ENCODE data around the gene ACSS3.
"Not testable (repeated sequence)": the region's sequence is repeated elsewhere in the genome, so short reads cannot be mapped to it uniquely, and the experiment has no call there.

The ACSS3 gene, protein sequence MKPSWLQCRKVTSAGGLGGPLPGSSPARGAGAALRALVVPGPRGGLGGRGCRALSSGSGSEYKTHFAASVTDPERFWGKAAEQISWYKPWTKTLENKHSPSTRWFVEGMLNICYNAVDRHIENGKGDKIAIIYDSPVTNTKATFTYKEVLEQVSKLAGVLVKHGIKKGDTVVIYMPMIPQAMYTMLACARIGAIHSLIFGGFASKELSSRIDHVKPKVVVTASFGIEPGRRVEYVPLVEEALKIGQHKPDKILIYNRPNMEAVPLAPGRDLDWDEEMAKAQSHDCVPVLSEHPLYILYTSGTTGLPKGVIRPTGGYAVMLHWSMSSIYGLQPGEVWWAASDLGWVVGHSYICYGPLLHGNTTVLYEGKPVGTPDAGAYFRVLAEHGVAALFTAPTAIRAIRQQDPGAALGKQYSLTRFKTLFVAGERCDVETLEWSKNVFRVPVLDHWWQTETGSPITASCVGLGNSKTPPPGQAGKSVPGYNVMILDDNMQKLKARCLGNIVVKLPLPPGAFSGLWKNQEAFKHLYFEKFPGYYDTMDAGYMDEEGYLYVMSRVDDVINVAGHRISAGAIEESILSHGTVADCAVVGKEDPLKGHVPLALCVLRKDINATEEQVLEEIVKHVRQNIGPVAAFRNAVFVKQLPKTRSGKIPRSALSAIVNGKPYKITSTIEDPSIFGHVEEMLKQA

DNA sequence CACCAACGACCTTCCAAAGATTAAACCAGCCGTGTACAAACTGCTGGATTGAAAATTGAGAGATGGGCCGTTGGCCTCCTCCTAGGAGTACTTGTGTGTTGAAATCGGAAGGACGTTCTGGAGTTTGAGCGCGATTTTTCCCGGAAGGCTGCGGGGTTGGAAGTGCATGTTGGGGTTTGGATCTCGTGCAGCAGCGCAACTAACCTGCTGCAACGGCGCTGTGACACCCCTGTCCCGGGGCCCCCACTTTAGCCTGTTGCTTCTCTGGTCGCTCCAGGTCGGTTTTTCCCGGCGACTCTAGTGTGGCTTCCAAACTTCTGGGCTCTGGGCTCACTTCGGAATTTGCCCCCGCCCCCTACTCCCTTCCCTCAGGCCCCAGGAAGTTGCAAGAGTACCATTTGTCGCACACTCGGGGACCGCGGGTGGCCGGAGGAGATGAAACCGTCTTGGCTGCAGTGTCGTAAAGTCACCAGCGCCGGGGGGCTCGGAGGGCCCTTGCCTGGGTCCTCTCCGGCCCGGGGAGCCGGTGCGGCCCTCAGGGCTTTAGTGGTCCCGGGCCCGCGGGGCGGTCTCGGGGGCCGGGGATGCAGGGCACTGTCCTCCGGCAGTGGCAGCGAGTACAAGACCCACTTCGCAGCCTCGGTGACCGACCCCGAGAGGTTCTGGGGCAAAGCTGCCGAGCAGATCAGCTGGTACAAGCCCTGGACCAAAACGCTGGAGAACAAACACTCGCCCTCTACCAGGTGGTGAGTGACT lies at the start of gene ACSS3:
Gene ACSS3 (plus strand): TSS at position 394 of the 756 bp plus-strand sequence. CDS start 42 bp downstream, at position 436.
- no peak for DNase-seq

DNA sequence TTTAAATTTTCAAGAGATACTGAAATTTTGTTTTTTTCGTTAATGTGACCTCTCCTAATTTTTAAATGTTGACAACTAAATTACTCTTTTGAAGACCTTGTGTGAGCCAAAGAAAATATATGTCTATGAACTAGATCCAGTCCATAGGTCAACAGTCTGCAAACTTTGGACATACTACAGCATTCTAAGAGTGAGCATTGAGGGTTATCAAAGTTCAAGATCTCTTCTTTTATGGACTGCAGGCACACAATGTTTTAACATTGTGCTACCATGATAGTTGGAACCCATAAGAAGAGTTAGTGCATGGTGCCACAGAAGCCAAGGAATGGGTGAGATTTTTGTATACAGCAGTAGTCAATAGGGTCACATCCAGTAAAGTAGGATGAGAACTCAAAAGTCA lies 43.0 kb upstream of the ACSS3 start:
- DNase-seq = no peak

DNA sequence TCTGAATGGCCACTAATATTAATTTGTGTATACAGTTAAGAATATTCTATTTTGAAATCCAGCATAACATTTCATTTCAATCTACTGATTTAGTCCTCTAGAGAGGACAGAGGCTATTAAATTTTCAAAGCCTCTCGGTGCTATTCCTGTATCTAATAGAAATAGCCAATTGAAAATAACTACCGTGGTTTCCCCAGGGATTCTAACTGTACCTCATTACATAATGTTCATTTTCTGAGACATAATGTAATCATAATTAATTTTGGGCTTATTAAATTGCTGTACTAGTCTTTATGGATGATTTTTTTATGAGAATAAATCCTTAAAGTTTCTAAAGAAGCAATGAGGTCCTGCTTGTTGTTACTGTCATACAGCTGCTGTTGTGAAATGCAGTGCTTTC lies 38.6 kb upstream of the ACSS3 start:
- no peak for DNase-seq

DNA sequence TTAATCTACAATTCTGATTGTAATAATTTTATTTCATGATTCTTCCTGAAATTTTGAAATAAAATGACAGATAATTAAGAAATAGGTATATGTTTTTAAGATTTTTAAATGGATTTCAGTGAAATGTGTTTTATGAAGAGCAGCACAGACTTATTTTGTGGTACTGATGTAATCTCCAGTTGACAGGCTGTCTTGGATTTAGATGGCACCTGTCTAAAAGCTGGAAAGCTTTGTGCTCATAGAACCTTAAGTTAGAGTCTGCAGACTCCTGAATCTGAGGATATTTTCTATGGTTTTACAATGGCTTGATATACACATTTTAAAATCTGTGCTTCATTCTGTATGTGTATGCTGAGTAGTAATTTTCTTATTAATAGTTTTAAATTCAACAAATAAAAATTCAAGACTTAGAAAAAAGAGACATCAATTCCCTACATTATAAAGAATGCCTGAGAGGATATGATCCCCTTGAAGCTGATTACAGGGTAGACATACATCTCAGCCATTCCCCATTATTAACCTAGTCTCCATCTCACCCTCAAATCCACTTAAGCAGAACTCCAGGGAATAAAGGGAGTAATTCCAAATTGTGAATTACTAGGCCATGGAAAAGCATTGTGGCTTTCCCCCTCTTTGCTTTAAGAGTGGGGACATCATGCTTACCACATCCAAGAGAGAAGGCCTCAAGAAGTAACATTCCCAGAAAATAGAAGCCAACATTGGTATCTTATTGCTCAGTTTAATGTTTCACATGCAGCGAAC lies 33.7 kb upstream of the ACSS3 start:
- DNase-seq = no peak

DNA sequence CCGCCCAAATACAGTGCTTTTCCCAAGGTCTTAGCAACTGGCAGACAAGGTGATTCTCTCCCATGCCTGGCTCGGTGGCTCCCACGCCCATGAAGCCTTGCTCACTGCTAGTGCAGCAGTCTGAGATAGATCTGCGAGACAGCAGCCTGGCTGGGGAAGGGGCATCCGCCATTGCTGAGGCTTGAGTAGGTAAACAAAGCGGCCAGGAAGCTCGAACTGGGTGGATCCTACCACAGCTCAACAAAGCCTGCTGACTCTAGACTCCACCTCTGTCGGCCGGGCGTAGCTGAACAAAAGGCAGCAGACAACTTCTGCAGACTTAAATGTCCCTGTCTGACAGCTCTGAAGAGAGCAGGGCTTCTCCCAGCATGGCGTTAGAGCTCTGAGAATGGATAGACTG lies 12.9 kb upstream of the ACSS3 start:
- not testable (repeated sequence) for DNase-seq

DNA sequence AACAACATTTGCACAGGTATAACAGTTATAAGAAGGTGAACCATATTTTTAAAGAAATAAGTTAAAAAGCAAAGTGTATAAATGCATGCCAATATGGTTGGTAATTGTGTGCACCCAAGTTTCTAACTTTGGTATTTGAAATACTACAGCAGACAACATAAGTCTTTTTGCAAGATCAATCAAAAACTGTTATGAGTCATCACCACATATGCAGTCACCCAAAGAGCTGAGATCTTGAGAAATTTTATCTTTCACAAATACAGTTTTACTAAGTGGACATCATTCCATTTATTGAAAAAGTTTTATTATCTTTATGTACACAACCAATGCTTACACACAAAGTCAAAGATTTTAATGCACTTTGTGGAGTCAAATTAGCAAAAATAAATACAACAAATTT lies 7.0 kb upstream of the ACSS3 start:
- DNase-seq = no peak

DNA sequence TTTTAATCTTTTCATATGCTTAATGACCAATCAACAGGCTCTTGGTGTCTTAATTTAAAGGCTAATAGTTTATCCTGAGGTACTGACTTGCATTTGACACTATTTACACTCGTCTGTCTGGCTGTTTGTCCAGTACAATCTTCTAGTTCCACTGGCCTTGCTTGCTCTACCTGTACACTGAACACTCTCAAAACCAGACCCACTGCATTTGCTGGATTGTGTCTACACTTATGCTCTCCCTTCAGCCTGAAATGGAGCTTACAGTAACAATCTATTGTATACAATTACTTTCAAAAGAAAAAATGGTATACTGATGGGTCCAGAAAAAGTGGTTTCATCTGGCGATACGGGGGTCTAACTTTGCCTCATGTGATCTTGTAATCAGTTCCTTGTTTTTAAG lies 2.3 kb upstream of the ACSS3 start:
- no peak for DNase-seq

DNA sequence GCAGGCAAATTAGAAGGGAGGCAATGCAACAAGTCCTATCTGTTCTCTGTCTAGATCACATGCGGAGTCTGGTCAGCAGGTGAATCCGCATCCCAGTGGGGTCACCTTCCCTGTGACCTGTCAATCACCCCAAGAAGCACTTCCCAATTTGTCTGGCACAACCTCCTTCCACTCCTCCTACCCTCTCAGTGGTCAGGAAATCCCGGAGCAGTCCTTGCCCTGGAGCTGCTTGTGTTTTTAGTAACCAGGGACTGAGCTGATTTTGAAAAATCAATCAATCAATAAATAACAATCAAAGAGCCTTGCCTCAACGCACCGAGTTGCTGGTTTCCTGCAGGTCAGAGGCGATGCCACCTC lies 572 bp upstream of the ACSS3 start:
- DNase-seq = no peak

DNA sequence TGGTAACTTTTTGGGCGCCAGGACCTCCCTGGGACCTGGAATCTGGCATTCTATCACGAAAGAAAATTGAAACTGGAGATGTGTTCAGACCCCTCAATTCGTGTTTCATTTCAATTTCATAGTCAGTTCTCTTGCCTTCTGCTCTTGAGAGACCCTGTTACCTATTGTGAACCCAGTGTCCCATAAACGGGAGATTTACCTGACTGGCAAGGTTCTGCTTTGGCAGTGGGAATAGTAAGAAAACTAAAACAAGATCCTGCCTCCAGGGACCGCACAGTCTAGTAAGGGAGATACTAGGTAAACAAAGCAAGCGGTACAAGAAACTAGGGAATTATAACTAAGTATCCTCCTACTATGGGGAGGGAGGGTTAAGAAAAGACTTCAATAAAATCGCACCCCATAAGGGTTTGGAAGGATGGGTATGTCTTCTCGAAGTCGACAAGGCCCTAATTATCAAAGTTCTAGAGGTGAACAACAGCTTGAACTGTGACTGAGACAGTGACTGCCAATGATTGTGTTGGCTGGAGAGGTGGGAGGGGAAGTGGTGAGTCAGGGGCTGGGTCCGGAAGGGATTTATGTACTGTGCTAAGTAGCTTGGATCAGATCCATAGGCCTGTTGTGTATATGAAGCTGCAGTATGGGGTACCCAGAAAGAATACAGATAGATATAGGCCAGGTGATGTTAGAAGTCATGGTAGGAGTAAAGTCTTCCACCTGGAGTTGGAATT lies 754 bp downstream of the ACSS3 start:
- DNase-seq = no peak

DNA sequence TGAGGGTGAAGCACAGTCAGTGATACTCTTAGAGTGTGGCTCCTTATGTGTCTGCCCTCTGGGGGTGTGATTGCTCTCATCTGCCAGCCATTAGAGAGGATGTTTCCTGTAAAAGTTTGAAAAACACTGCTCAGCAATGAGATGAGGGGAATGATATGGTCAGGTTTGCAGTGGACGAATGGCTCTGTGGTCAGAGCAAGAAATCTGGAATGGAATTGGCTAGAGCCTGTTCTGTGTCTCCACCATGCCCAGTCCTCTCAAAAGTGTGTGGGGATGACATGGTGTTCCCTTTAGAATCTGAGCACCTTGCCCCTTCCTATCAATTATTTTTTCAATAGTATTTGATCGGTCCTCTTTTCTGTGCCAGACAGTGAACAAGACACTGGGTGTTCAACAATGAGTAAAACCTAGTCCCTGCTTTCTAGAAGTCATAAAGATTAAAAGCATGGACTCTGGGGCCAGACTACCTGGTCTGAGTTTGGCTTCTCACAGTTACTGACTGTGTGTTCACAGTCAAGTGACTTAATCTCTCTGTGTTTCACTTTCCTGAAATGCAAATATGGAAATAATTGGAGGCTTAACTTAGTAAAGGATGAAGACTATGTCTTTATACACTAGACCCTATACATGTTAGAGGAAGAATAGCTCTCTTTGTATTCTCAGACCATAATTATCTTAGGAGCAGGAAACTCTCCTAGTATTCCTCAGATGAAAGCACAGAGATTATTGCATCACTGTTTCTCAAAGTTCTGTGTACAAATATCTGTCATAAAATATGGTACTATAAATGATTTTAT lies 1.6 kb downstream of the ACSS3 start:
- no peak for DNase-seq

DNA sequence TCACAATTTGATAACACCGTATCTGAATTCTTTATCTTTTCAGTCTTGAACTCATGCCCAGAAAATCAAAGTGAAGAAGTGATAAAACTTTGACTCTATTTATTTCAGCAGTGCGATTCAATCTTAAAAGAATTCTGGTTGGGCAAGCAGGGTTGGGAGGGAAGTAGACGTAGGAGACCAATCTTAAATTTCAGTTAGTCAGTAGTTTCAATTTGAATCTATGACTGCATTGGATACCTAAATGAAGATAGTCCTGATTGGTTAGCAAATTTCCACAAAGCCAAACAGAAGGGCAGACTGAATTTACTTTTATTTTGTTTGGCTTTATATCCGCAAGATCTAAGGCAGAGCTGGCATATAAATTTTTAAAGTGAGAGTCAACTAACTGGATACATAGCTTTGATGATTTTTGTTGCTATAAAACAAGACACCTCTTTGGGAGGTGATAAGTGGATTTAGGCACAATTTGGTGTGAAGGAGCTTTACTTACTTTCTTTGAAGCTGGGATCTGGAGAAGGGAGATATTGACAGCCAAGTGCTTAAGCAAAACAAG lies 2.6 kb downstream of the ACSS3 start:
- DNase-seq = no peak

DNA sequence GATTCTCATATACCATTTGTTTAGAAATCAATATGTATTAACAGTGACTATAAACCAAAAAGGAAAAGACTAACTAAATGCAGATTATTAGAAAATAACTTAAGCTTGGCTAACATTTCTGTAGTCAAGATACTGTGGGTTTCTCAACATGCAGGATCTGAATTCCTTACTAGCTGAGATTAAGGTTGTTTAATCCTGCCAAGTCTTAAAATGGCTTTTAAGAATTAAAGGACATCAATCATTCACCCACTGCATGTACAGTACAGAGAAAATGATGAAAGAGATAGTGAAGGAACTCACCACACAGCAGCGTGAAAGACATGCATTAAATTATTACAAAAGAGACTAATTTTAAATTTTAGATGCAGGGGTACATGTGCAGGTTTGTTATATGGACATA lies 3.8 kb downstream of the ACSS3 start:
- no peak for DNase-seq

DNA sequence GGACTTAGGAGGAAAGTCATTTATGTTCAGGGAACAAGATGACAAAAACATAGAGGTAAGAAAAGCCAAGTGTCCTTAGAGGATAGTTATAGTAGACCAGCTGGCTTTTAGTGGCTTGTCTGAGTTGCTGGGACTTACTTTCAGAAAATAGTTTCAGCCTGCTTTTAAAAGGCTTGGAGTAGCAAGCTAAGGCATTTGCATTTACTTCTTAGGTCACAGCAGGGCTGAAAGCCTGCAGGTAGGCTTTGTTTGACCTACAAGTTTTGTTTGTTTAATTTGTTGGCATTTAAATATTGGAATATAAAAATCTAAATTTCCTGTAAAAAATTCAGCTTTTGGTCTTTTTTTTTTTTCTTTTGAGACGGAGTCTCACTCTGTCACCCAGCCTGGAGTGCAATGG lies 5.1 kb downstream of the ACSS3 start:
- no peak for DNase-seq

DNA sequence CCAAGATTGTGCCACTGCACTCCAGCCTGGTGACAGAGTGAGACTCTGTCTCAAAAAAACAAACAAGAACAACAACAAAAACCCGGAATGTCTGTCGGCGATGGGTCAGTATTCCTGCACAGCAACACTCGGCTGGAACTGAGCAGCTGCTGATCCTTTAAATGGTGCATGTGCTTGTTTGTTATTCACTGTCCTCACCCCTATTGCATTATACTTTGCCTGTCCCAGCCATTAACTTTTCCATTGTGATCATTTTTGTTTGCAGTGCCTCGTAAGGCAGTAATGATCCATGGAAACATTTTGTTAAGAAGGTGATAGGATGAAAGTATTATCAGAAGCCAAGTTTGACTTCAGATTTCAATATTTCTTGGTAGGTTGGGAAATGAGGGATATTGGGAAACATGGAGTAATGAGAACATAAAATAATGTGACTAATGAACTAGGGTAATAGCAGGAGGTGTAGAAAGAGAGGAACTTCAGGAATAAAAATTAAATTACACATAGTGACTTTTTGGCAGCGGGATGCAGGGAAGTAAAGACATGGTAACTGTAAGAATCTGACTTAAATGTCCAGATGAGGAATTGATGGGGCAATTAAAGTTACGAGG lies 6.1 kb downstream of the ACSS3 start:
- no peak for DNase-seq

DNA sequence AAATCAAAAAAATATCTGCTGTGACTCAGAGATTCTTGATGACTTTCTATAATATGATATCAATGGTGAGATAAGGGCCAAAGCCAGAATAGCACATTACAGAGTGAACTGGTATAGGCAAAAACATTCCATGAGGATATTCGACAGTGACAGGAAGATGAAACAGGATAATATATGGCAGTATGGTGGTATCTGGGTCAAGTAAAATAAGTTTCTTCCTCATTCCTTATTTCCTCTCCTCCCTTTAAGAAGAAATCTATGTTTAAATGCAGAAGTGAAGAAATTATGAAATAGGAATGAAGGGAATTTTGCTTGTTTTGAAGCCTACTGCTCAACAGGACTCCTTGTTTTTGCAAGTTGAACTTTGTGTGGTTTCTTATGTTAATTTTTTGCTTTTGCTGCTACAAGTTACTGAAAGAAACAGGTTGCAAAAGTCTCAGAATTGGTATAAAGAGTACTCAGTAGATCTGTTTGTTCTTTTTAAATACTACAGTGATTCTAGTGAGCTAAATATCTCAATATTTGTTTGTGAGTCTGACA lies 7.0 kb downstream of the ACSS3 start:
- no peak for DNase-seq

DNA sequence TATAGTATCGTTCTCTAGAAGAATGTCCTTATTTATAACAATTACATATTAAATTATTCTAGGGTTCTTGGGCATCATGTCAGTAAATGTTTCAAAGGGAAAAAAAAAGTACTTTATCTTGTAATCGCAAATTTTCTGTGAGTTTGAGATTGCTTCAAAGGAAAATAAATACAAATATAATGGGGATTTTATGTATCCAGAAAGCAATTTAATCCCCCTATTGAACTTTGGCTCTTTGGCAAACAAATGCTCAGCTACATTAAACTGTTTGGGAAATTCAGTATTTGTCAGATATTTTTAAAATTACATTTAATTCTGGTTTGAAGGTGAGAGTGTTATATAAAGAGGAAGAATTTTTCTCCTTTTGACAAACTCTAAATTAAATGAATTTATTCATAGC lies 8.0 kb downstream of the ACSS3 start:
- DNase-seq = no peak

DNA sequence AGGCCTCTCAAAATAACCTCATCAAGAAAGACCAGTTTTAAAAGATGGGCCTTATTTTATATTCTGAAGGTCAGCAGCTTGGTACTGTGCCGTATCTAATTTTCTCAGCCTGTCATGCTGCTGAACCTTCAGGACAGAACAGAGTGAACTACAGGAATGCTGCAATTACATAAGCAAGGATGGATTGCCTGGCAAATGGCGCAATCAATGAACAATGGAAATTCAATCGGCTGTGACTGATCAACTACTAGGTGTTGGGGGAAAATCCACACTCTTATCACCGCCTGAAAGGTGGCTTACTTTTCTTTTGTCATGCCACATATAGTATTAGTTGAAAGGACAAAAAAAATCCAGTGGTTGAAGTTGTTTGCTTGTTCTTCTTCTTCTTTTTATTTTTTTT lies 8.5 kb downstream of the ACSS3 start:
- no peak for DNase-seq

DNA sequence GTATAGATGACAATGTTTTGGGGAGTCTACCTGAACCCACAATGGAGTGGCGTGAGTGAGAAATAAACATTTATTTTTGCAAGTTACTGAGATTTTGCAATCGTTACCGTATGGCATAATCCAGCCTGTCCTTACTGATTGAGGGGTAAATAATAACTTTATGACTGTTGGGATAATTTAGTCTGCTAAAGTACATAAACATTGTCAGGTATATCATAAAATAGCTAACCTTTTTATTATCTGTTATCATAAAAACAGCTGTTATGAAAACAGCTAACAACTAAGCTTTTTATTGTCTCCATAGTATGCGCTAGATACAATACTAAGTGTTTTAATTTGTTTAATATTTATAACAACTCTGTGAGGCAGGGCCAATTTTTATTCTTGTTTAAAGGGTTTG lies 10.3 kb downstream of the ACSS3 start:
- DNase-seq = no peak

DNA sequence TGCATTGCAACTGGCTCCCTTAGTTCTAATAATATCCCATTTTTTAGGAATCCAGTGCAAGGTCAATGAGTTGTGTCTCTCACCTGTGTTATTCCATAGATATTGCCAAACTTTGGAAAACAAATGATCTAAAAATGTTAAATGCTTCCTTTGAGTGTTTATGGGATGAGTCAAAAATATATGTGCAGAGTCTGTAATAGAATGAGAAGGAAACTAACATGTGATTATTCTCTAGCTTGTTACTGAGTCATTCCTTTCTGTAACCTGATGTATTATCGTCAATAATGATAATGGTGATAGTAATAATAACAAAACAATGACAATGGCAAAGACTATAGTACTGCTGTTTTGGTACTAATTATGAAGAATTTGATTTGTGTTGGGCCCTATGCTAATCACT lies 11.5 kb downstream of the ACSS3 start:
- no peak for DNase-seq

DNA sequence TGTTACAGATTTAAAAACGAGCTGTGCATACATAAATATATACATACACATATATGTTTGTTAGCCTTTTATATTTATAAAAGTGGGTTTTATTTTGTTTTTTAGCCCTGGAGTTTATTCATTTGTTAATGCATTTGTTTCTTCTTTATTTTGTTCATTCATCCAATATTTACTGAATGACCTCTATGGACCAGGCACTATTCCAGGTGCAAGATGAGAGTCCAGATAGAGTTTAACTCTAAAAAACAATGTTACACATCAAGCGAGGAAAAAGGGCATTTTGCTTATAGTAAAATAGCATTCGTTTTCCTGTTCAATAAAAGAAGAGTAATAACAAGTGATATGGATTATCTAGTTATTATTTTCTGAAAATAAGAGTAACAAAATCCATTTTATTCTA lies 14.2 kb downstream of the ACSS3 start:
- no peak for DNase-seq
